Measurements from ENCODE around the gene BAIAP2L1.

The BAIAP2L1 gene

GRCh38 chr7:98359395-98359794 lies 41.5 kb downstream of the BAIAP2L1 start:
- DNase-seq (ENCODE audit: low read depth): no peak

DNA sequence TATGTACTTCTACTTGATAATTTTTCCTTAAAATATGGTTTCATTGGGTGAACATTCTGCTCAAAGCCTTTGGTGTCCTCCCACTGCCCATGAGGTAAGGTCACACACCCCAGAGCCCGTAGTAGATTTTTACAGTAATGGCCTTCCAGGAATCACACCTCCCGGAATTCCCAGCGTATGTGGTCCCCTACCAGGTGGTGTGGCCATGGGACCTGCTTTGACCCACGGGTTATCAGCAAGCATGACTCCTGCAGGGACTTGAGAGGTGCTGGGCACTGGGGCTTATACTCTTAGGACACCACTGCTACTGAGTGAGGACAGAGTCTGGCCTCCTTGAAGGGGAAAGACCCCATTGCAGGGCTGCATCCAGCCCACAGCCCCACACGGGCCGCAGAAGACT lies 42.2 kb downstream of the BAIAP2L1 start:
- DNase-seq (ENCODE audit: low read depth): no peak

DNA sequence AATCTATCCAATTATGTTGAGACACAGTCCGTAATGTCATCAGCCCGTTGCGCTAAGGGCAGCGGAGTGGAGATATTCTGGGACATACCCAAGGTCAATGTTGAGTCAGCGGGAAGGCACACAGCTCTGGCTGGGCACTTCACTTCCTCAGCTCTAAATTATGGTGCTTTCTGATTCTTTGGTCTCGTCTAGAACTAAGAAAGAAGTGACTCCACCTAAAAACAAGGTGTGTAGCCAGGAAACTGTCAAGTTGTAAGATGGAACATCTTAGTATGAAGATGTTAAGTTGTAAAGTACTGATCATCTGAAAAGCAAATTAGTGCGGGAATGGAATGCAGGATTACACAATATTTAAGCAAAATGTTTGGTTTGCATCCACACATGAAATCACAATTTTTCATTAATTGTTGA lies 43.1 kb downstream of the BAIAP2L1 start:
- no peak for DNase-seq (ENCODE audit: low read depth)

DNA sequence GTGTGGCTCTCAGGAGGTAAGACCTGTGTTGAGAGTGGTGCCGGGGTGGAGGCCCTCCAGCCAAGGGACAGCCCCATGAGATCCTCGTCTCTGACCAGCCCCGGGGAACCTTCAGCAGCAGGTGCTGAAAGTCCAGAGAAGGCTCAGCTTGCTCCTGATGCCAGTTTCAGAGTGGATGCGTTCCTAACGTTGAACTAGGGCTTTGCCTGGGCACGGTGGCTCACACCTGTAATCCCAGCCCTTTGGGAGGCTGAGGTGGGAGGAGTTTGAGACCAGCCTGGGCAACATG lies 45.7 kb downstream of the BAIAP2L1 start:
- DNase-seq (ENCODE audit: low read depth): no peak

DNA sequence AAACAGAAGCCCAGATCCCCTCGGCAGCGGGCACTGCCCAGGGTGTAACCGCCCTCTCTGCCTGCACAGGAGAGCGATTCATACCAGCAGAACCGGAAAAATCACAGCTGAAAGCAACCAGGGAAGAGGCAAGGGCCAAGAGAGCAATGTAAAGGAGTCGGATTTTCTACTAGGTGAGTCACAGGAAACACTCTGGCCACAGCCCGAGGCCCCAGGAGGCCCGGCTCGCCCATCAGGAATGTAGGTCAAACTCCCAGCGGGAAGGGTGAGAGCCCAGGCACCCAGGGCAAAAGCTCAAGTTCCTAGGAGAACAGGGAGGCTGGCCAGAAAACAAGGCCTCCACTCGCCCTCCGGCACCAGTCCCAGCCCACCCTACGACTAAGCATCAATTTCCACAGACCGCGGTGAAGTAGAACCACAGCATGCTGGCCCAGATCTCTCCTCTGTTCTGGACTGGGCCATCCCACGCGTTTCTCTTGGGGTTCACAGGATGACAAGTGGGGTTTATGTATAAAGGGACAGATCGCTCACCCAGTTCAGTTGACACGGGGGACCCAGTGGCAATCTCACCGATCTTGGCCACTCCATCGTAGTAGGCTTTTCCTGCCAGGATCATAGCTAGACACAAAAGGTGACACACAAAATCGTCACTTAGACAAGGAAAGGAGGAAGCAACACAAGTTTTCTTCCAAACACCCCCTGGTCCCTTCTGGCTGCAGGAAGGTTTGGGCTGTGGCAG lies 46.2 kb downstream of the BAIAP2L1 start:
- no peak for DNase-seq (ENCODE audit: low read depth)

- DNase-seq (ENCODE audit: low read depth): no peak
Measured at GRCh38 chr7:98354052-98354451, 46.8 kb downstream of the BAIAP2L1 start.

GRCh38 chr7:98352621-98353020 lies 48.3 kb downstream of the BAIAP2L1 start:
- peak; percentile 79 for DNase-seq (ENCODE audit: low read depth)

GRCh38 chr7:98351136-98351535 lies 49.8 kb downstream of the BAIAP2L1 start:
- DNase-seq (ENCODE audit: low read depth): no peak

DNA sequence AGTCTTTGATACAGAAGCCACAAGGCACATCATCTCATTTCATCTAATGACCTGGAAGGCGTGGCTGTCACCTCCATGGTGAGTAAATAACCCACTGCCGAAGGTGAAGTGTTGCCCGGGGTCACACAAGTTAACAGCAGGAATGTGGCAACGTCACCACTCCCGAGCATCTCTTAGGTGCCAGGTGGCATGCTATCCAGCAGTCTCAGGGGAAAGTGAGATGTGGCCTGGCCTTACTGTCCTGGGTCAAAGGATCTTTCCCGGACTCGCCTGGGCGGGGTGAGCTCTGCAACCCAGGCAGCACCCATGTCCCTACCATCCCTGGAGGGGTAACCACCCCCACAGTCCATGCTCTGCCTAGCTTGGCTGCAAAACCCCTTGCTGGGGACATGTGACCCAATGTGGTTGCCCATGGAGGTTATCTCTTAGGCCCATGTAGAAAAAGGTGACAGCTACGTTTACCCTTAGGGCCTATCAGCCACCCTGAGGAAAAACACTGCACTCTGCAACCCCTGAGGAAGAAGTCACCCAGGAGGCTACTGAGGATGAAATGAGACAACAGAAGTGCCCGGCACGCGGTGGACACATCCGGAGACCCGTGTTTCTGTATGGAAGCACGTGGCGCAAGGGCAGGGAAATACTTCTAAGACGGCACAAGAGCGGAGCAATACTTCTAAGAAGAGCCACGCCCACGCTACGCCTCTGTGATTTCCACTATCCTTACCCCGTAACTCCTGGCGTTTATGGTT lies 52.0 kb downstream of the BAIAP2L1 start:
- DNase-seq (ENCODE audit: low read depth): no peak

DNA sequence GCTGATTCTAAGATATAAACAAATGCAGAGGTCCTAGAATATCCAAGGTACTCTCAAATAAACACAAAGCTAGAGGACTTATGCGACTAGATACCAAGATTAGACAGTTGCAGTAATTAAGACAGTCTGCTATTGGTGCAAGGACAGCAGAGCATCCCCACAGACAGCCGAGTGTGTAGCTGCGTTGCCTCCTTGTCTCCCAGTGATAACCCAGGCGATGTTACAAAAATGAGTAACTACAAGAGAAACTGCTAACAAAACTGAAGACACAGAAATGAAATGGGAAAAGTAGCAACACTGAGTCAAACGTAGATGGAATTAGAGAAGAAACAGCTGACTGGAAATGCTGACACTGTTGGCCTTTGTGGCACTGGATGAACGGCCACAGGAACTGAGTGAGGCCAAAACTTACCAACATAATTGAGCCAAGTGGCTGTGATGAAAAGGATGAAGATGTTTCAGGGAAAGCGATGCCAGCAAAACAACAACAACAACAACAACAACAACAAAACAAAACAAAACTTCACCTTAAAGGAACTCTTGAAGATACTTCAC lies 54.3 kb downstream of the BAIAP2L1 start:
- no peak for DNase-seq (ENCODE audit: low read depth)

DNA sequence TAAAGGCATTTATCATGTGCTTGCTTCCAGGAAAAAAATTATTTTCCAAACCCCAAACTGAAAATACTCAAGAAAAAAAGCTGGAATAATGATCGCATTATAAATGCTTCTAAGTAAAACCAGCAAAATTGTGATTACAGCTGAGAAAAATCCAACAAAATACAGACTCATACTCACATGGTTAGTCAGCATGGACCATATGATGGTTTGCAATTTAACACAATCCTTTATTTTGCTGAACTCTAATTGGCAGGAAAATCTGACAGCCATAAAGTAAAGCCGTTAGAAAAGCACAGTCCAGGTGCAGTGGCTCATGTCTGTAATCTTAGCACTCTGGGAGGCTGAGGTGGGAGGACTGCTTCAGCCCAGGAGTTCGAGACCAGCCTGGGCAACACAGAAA lies 59.8 kb downstream of the BAIAP2L1 start:
- DNase-seq (ENCODE audit: low read depth): peak; percentile 40

GRCh38 chr7:98339043-98339442 lies 61.8 kb downstream of the BAIAP2L1 start:
- no peak for DNase-seq (ENCODE audit: low read depth)

DNA sequence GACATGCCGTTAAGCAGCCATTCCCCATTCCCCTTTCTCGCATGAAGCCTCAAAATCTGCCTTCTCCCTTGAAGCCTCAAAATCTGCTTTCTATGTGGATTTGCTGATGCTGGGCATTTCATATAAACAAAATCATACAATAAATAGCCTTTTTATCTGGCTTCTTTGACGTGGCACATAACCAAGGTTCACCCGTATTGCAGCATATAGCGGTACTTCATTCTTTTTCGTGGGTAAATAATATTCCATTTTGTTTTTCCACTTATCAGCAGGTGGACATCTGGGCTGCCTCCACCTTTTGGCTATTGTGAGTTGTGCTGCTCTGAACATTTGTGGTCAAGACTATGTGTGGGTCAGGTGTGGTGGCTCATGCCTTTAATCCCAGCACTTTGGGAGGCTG lies 62.4 kb downstream of the BAIAP2L1 start:
- no peak for DNase-seq (ENCODE audit: low read depth)

DNA sequence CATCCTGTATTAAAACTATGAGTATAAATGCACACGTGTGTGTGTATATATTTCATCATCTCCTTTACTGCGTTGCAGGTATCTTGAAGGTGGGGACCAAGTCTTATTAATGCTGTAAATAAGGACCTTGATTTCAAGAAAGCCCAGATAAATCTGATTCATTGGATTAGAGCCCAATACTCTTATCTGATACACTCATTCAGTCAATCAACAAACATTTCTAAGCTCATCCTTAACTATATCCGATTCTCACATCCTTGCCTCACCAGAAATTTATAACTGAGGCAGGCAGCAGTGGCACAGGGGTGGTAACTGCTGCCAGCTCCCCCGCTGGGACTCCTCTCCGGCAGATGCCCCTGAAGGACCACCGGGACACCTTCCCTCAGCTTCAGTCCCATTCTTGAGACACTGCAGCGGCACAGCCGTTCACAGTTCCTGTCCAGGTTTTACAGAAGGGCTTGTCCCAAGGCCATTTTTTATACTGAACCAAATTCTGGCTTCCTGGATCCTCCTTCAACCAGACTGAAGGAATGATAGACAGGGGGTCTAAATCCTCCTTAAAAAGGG lies 65.4 kb downstream of the BAIAP2L1 start:
- DNase-seq (ENCODE audit: low read depth): no peak

- DNase-seq (ENCODE audit: low read depth): no peak
Measured at GRCh38 chr7:98334081-98334480, 66.8 kb downstream of the BAIAP2L1 start.

DNA sequence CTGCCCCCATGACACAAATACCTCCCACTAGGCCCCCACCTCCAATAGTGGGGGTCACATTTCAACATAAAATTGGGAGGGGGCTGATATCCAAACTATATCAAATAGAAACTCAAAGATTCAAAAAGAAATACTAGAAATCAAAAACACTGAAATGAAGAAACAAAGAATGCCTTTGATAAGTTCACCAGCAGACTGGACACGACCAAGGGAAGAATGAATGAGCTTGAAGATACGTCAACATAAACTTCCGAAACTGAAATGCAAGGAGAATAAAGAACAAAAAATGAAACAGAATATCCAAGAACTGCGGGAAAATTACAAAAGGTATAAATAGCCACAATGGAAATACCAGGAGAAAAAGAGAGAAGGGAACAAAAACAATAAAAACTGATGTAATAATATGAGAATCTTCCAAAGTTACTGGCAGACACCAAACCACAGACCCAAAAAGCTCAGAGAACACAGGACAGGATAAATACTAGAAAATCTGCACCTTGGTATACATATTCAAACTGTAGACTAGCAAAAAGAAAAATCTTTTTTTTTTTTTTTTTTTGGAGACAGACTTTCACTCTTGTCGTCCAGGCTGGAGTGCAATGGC lies 69.9 kb downstream of the BAIAP2L1 start:
- DNase-seq (ENCODE audit: low read depth): no peak

- no peak for DNase-seq (ENCODE audit: low read depth)
Measured at GRCh38 chr7:98329791-98330373, 71.0 kb downstream of the BAIAP2L1 start.

DNA sequence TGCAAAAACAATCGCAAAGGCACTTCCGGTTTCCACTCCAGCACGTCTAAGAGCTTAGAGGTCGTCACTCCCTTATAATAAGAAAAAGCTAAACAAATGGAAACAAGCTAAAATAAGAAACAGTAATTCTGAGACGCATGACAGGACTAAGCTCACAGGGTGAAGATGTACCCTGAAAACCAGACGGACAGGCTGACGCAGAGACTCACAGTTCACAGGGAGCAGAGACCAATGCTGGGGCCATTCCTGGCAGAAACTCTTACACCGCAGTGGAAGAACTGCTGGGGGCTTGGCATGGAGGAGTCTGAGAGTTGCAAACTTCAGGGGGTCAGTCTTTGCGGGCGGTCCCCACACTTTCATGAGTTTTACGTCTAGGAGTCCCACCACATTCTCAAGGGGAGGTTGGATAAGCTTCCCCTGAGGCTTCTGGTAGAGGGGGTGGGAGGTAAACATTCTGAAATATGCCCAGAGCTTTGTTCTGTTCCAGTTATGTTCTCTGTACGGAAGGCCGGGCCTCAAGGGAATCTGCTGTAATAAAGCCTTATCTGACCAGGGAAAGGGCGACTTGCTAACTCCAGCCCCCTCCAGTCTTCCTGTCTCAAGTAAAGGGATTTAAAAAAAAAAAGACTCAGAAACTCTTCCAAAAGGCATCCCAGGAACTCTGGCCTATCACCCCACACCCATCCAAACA lies 71.6 kb downstream of the BAIAP2L1 start:
- no peak for DNase-seq (ENCODE audit: low read depth)

- DNase-seq (ENCODE audit: low read depth): no peak
Measured at GRCh38 chr7:98324782-98325181, 76.1 kb downstream of the BAIAP2L1 start.

GRCh38 chr7:98323597-98324322 lies 77.1 kb downstream of the BAIAP2L1 start:
- no peak for DNase-seq (ENCODE audit: low read depth)
